IMR-90 (cell line): ENCODE results near the gene KLHL12. TPM values are rescaled to one million over a fixed set of nuclear protein-coding genes. Genes with fewer than 3 reads are reported as not detected.
A peak's percentile ranks its signal among the peaks of the same experiment; 100 is the strongest.

Source experiments
- ATAC-seq: fragments of 200-7000 bp; cut with Tn5 transposase; 2 replicates; pipeline ENCODE4 v1.9.1; 2020; ENCODE audit warnings: low read depth, mild to moderate bottlenecking, moderate library complexity
- BruUV-seq: library from RNA; stranded (reverse); fragments of 400-500 nt; replicated peaks from 2 replicates; lab custom pipeline; 2021; lab: Mats Ljungman, UMichigan
- CTCF ChIA-PET: fragments of 300-600 bp; formaldehyde crosslinking; extraction: SDS; loops from one replicate; lab custom pipeline; 2021; ENCODE audit warnings: antibody characterized with exemption; lab: Yijun Ruan, JAX
- POLR2A ChIA-PET: fragments of 300-600 bp; sonication (Branson Sonifier 250); formaldehyde crosslinking; loops from one replicate; lab custom pipeline; 2022; ENCODE audit warnings: antibody characterized with exemption; ENCODE audit not compliant: unreplicated experiment; lab: Charles Lee
- DNase-seq: peaks from one replicate; pipeline ENCODE4 v3.0.0; 2013
- H2AFZ ChIP-seq: replicated peaks from 2 replicates; pipeline ENCODE3; 2013; ENCODE audit warnings: low read length, mild to moderate bottlenecking; ENCODE audit not compliant: poor library complexity
- H2AK5ac ChIP-seq: 2 replicates; pipeline ENCODE4 v1.6.1; 2013; ENCODE audit warnings: low read depth, low read length, inconsistent platforms
- H2AK9ac ChIP-seq: replicated peaks from 2 replicates; pipeline ENCODE3; 2013; ENCODE audit warnings: mild to moderate bottlenecking, low read depth, low read length, moderate library complexity; ENCODE audit not compliant: poor library complexity
- H2BK120ac ChIP-seq: 2 replicates; pipeline ENCODE4 v1.6.1; 2013; ENCODE audit warnings: low read depth, low read length, inconsistent platforms
- H2BK15ac ChIP-seq: 3 replicates; pipeline ENCODE4 v1.6.1; 2013; ENCODE audit warnings: low read depth, low read length, inconsistent platforms
- H2BK20ac ChIP-seq: 2 replicates; pipeline ENCODE4 v1.6.1; 2013; ENCODE audit warnings: low read depth, mild to moderate bottlenecking, inconsistent platforms, low read length, moderate library complexity
- H2BK5ac ChIP-seq: 2 replicates; pipeline ENCODE4 v1.6.1; 2013; ENCODE audit warnings: mild to moderate bottlenecking, low read depth, low read length, inconsistent platforms; ENCODE audit not compliant: poor library complexity, severe bottlenecking
- H3K14ac ChIP-seq: replicated peaks from 2 replicates; pipeline ENCODE4 v1.6.1; 2013; ENCODE audit warnings: low read depth, low read length, inconsistent platforms
- H3K18ac ChIP-seq: 2 replicates; pipeline ENCODE4 v1.6.1; 2013; ENCODE audit warnings: low read depth, low read length, control low read depth
- H3K23ac ChIP-seq: 2 replicates; pipeline ENCODE4 v1.6.1; 2013; ENCODE audit warnings: low read depth, low read length, inconsistent platforms
- H3K27ac ChIP-seq: 2 replicates; pipeline ENCODE4 v1.5.1; 2013; ENCODE audit warnings: mild to moderate bottlenecking, control low read depth, low read length; ENCODE audit not compliant: insufficient read depth
- H3K27me3 ChIP-seq: 2 replicates; pipeline ENCODE4 v1.6.1; 2013; ENCODE audit warnings: low read length; ENCODE audit not compliant: control insufficient read depth, insufficient read depth
- H3K36me3 ChIP-seq: 2 replicates; pipeline ENCODE4 v1.6.1; 2013; ENCODE audit warnings: low read length, mixed read lengths; ENCODE audit not compliant: control insufficient read depth, insufficient read depth
- H3K4ac ChIP-seq: 2 replicates; pipeline ENCODE4 v1.6.1; 2013; ENCODE audit warnings: low read depth, low read length, inconsistent platforms
- H3K4me1 ChIP-seq: 2 replicates; pipeline ENCODE4 v1.6.1; 2013; ENCODE audit warnings: low read length, mixed read lengths; ENCODE audit not compliant: control insufficient read depth, insufficient read depth
- H3K4me2 ChIP-seq: 2 replicates; pipeline ENCODE4 v1.6.1; 2013; ENCODE audit warnings: low read depth, mild to moderate bottlenecking, control low read depth, low read length, moderate library complexity
- H3K4me3 ChIP-seq: 2 replicates; pipeline ENCODE4 v1.5.1; 2013; ENCODE audit warnings: low read depth, mild to moderate bottlenecking, control low read depth, low read length, moderate library complexity; ENCODE audit not compliant: insufficient read depth
- H3K56ac ChIP-seq: 2 replicates; pipeline ENCODE4 v1.6.1; 2013; ENCODE audit warnings: low read length, inconsistent platforms; ENCODE audit not compliant: insufficient read depth; ENCODE audit errors: extremely low read depth
- H3K79me1 ChIP-seq, 2 experiments: 2 replicates each; pipeline ENCODE4 v1.6.1; 2013; ENCODE audit warnings: low read length in 2 of 2, inconsistent platforms in 1 of 2, low read depth in 1 of 2
- H3K9ac ChIP-seq: 2 replicates; pipeline ENCODE4 v1.6.1; 2013; ENCODE audit warnings: low read depth, low read length, control low read depth
- H3K9me1 ChIP-seq: 2 replicates; pipeline ENCODE4 v1.6.1; 2013; ENCODE audit warnings: low read length, inconsistent platforms; ENCODE audit not compliant: insufficient read depth
- H3K9me3 ChIP-seq: 2 replicates; pipeline ENCODE4 v1.6.1; 2013; ENCODE audit warnings: low read length; ENCODE audit not compliant: control insufficient read depth, insufficient read depth
- H4K20me1 ChIP-seq: 2 replicates; pipeline ENCODE4 v1.6.1; 2013; ENCODE audit warnings: low read length, inconsistent platforms; ENCODE audit not compliant: insufficient read depth
- H4K5ac ChIP-seq: 2 replicates; pipeline ENCODE4 v1.6.1; 2013; ENCODE audit warnings: mild to moderate bottlenecking, low read depth, low read length, control low read depth
- H4K8ac ChIP-seq, 2 experiments: 2 replicates each; pipeline ENCODE4 v1.6.1; 2013; ENCODE audit warnings: low read depth in 2 of 2, low read length in 2 of 2, control low read depth in 1 of 2, inconsistent platforms in 1 of 2
- H4K91ac ChIP-seq: 2 replicates; pipeline ENCODE4 v1.6.1; 2013; ENCODE audit warnings: low read depth, low read length, inconsistent platforms; ENCODE audit not compliant: insufficient read depth
- BHLHE40 ChIP-seq: fragments of 150-350 bp; IDR thresholded peaks from 2 replicates; pipeline ENCODE4 v1.6.1; 2016; ENCODE audit warnings: mild to moderate bottlenecking, low read depth, low read length
- CEBPB ChIP-seq: IDR thresholded peaks from 2 replicates; pipeline ENCODE4 v1.6.1; 2012; ENCODE audit warnings: low read depth, low read length, improper control_type of control experiment
- CHD1 ChIP-seq: IDR thresholded peaks from 2 replicates; pipeline ENCODE4 v1.6.1; 2012; ENCODE audit warnings: low read depth, low read length, improper control_type of control experiment
- ELK1 ChIP-seq: fragments of 150-350 bp; IDR thresholded peaks from 2 replicates; pipeline ENCODE4 v1.6.1; 2016; ENCODE audit warnings: low read depth, mild to moderate bottlenecking, low read length, moderate library complexity, borderline replicate concordance
- FOS ChIP-seq: fragments of 150-350 bp; IDR thresholded peaks from 2 replicates; pipeline ENCODE4 v1.6.1; 2016; ENCODE audit warnings: low read depth, low read length
- MAFK ChIP-seq: IDR thresholded peaks from 2 replicates; pipeline ENCODE4 v1.6.1; 2012; ENCODE audit warnings: low read depth, low read length, improper control_type of control experiment
- MAZ ChIP-seq: IDR thresholded peaks from 2 replicates; pipeline ENCODE4 v1.6.1; 2012; ENCODE audit warnings: low read depth, mild to moderate bottlenecking, low read length, improper control_type of control experiment, moderate library complexity, borderline replicate concordance
- MXI1 ChIP-seq: IDR thresholded peaks from 2 replicates; pipeline ENCODE4 v1.6.1; 2012; ENCODE audit warnings: low read depth, mild to moderate bottlenecking, low read length, moderate library complexity, borderline replicate concordance
- NFE2L2 ChIP-seq: fragments of 150-350 bp; IDR thresholded peaks from 2 replicates; pipeline ENCODE4 v1.6.1; 2016; ENCODE audit warnings: low read depth, mild to moderate bottlenecking, low read length
- POLR2A ChIP-seq: IDR thresholded peaks from 2 replicates; pipeline ENCODE4 v1.6.1; 2012; ENCODE audit warnings: mild to moderate bottlenecking, low read depth, low read length
- RAD21 ChIP-seq: IDR thresholded peaks from 2 replicates; pipeline ENCODE4 v1.6.1; 2012; ENCODE audit warnings: low read length, improper control_type of control experiment
- RCOR1 ChIP-seq: IDR thresholded peaks from 2 replicates; pipeline ENCODE4 v1.6.1; 2012; ENCODE audit warnings: mild to moderate bottlenecking, low read length, improper control_type of control experiment; ENCODE audit not compliant: insufficient replicate concordance
- RFX5 ChIP-seq: IDR thresholded peaks from 2 replicates; pipeline ENCODE4 v1.8.0; 2012; ENCODE audit warnings: low read depth, mild to moderate bottlenecking, low read length, moderate library complexity
- SMC3 ChIP-seq: fragments of 150-350 bp; IDR thresholded peaks from 2 replicates; pipeline ENCODE4 v1.6.1; 2016; ENCODE audit warnings: low read depth, mild to moderate bottlenecking, antibody characterized with exemption, low read length, moderate library complexity
- USF2 ChIP-seq: fragments of 150-350 bp; IDR thresholded peaks from 2 replicates; pipeline ENCODE4 v1.6.1; 2017; ENCODE audit warnings: mild to moderate bottlenecking, antibody characterized with exemption, low read length, low read depth
- WGBS, 2 experiments: methylation state at CpG; one replicate each; pipeline versions ENCODE4 v1.1.5 to v1.1.7; 2013; ENCODE audit warnings: missing lambda C conversion rate in 2 of 2; ENCODE audit not compliant: insufficient read length in 1 of 2; ENCODE audit errors: extremely low coverage in 2 of 2; 5-methylcytosine and 5-hydroxymethylcytosine counted together
- dilution Hi-C: fragments of 300-500 bp; cut with HindIII; formaldehyde crosslinking; loops from one replicate; pipeline ENCODE4 v1.14.3; 2018; ENCODE audit warnings: low sequenced_read_pairs; ENCODE audit not compliant: unreplicated experiment
- in situ Hi-C: fragments of 300-500 bp; cut with MboI; formaldehyde crosslinking; loops from 3 replicates; pipeline ENCODE4 v1.14.3; 2019; ENCODE audit warnings: low sequenced_read_pairs, inconsistent platforms, mixed read lengths
- intact Hi-C: fragments of 100-400 bp; cut with micrococcal nuclease; formaldehyde crosslinking; loops from 2 replicates; pipeline ENCODE4 v1.10.0; 2022
- polyA plus RNA-seq, 3 experiments: library from polyadenylated mRNA; depleted of rRNA; stranded (reverse); fragments of >200 nt; gene quantifications; 2 replicates each; pipeline ENCODE4 v1.2.3, GENCODE V29; 2012; ENCODE audit warnings: low replicate concordance in 1 of 3
- total RNA-seq: library from RNA; depleted of rRNA; stranded (reverse); fragments of >200 nt; gene quantifications from 2 replicates; pipeline ENCODE4 v1.2.3, GENCODE V29; 2012

Gene KLHL12
- total and polyA plus RNA-seq, 2 of the 4 experiments (the other 2 are of a cell fraction): 17.2 to 38.4 TPM

- in situ Hi-C loops: no loop called here
- intact Hi-C loops: no loop called here
- Histone ChIP-seq H3K36me3 (peaks cover 2% of the 10 kb centered on the region), H4K20me1 (no peaks in the 10 kb centered on the region), H4K5ac (0 out of 2 replicates have a peak overlapping the region, but pooled peaks have one; percentile 21), H3K4me2 (peak overlapping the region; percentile 94), H2AK5ac (peak overlapping the region; percentile 11; the same call in 1 of the 2 replicates), H3K56ac (no peak overlapping the region), H3K79me1 (peaks cover 12 to 21% of the 10 kb centered on the region in 2 experiments), H3K9ac (peak overlapping the region; percentile 71), H3K23ac (peak overlapping the region; percentile 11; the same call in 1 of the 2 replicates), H4K8ac (peak overlapping the region; percentile 27 to 41; a peak in 3 of 4 replicates), H3K27ac (peak overlapping the region; percentile 15; the same call in 1 of the 2 replicates), H2BK20ac (no peak overlapping the region), H3K18ac (no peak overlapping the region), H2AFZ (peak overlapping the region; percentile 89), H2BK120ac (no peak overlapping the region), H3K4me3 (peak overlapping the region; percentile 59), H2BK5ac (no peak overlapping the region), H3K9me3 (no peaks in the 10 kb centered on the region), H2AK9ac (no peak overlapping the region), H3K4ac (peak overlapping the region; percentile 28; the same call in 1 of the 2 replicates), H2BK15ac (no peak overlapping the region), H4K91ac (peak overlapping the region; percentile 2; the same call in 1 of the 2 replicates), H3K14ac (peak overlapping the region; percentile 3), H3K27me3 (peaks cover 8% of the 10 kb centered on the region), H3K9me1 (peaks cover 17% of the 10 kb centered on the region), H3K4me1 (peaks cover 9% of the 10 kb centered on the region)
- DNase-seq (no peak), ATAC-seq (peak; percentile 2)
- dilution Hi-C loops: no loop called here
- ChIA-PET CTCF (interaction anchor here (1.1 kb wide), 1 partner anchor 25 kb away, joined by 3 read pairs; no protein-coding TSS in a partner anchor), POLR2A (no interaction called here)
- WGBS, 2 experiments: no CpG with 5 or more reads among the region's 21 CpGs
- BruUV-seq: no TSS peak
- TF ChIP-seq POLR2A: no peak
- no peak for TF ChIP-seq USF2
- no peak for TF ChIP-seq MAFK
- TF ChIP-seq SMC3: no peak
- no peak for TF ChIP-seq ELK1
- TF ChIP-seq NFE2L2: no peak
- no peak for TF ChIP-seq MAZ
- no peak for TF ChIP-seq FOS
- no peak for TF ChIP-seq CEBPB
- TF ChIP-seq RAD21: no peak
- no peak for TF ChIP-seq MXI1
- no peak for TF ChIP-seq BHLHE40
- no peak for TF ChIP-seq CHD1
- TF ChIP-seq RCOR1: no peak
- no peak for TF ChIP-seq RFX5
Measured at GRCh38 chr1:202967684-202968281, 40.7 kb upstream of the KLHL12 start.
